Right cardiac atrium (tissue), 5 donors: ENCODE data around the gene TTC22. TPM values are rescaled to one million over a fixed set of nuclear protein-coding genes. Genes with fewer than 3 reads are reported as not detected.

Experiments
- ATAC-seq, 2 donors: fragments of 200-7000 bp; cut with Tn5 transposase; one replicate each; pipeline versions ENCODE4 v1.8.0 to v1.9.1; 2020; ENCODE audit warnings: moderate library complexity in 2 of 2, mild to moderate bottlenecking in 1 of 2
- DNase-seq, 3 donors: peaks; one replicate each; pipeline ENCODE4 v3.0.0-alpha.2; 2020
- H3K27ac ChIP-seq: one replicate; pipeline ENCODE4 v1.5.1; 2013; ENCODE audit warnings: mild to moderate bottlenecking, low read length, control low read depth, moderate library complexity
- H3K27me3 ChIP-seq: one replicate; pipeline ENCODE4 v1.6.1; 2013; ENCODE audit not compliant: control insufficient read depth, insufficient read depth
- H3K4me1 ChIP-seq: one replicate; pipeline ENCODE4 v1.6.1; 2013; ENCODE audit warnings: low read length; ENCODE audit not compliant: control insufficient read depth, insufficient read depth
- H3K4me3 ChIP-seq: one replicate; pipeline ENCODE4 v1.5.1; 2013; ENCODE audit warnings: low read length, control low read depth
- H3K9me3 ChIP-seq: one replicate; pipeline ENCODE4 v1.6.1; 2013; ENCODE audit warnings: low read length; ENCODE audit not compliant: control insufficient read depth
- WGBS: extraction: QIAGEN DNeasy Blood & Tissue Kit; methylation state at CpG from one replicate; pipeline ENCODE4 v1.1.7; 2013; 5-methylcytosine and 5-hydroxymethylcytosine counted together
- intact Hi-C, 4 donors: fragments of 100-400 bp; cut with DNase I; formaldehyde crosslinking; loops; one replicate each; pipeline versions ENCODE4 v1.11.0 to v1.14.0; 2022 to 2023
- polyA plus RNA-seq: library from polyadenylated mRNA; stranded (reverse); fragments of 200-250 nt; gene quantifications from one replicate; pipeline ENCODE4 v1.2.3, GENCODE V29; 2013
- total RNA-seq, 4 donors: library from RNA; stranded (reverse); fragmentation: NEBNext Ultra II Directional; extraction: Animal tissue kit (Norgen Biotek cat#: 25700); gene quantifications; one replicate each; pipeline ENCODE4 v1.2.1, GENCODE V29; 2021
- donor health status: healthy with polysubstance abuse.
- donor health status: DM: no; HTN: yes; CAD: no.
- donor health status: DM: no; HTN: no; CAD: no.
- donor health status: DM: no; HTN: yes; CAD: no; lungs with severe emphysema.
- donor health status: DM: yes; HTN: yes; CAD: no.

TTC22 gene
- total and polyA plus RNA-seq, 5 donors, result 0.05 to 0.17 (median 0.07) TPM; not detected in 1

GRCh38 chr1:54826226-54826816 is 25.2 kb upstream of the TTC22 start:
- H3K4me3 ChIP-seq, result no peak overlapping the region
- H3K27ac ChIP-seq, result no peak overlapping the region
- DNase-seq (no peak), ATAC-seq (no peak)
- H3K9me3 ChIP-seq, result peaks cover 4% of the 10 kb centered on the region
- no peaks in the 10 kb centered on the region for H3K27me3 ChIP-seq
- no peaks in the 10 kb centered on the region for H3K4me1 ChIP-seq
- intact Hi-C loops, result no loop called here
- WGBS, result 95% methylated on average over 4 of the region's 4 CpGs

- no peaks in the 10 kb centered on the region for H3K27me3 ChIP-seq
- H3K9me3 ChIP-seq, result peaks cover 4% of the 10 kb centered on the region
- H3K4me3 ChIP-seq, result no peak overlapping the region
- ATAC-seq (no peak), DNase-seq (no peak)
- no peaks in the 10 kb centered on the region for H3K4me1 ChIP-seq
- H3K27ac ChIP-seq, result no peak overlapping the region
- 91% methylated on average over 5 of the region's 5 CpGs for WGBS
- intact Hi-C loops, result no loop called here
Measured at GRCh38 chr1:54825696-54826095, 24.6 kb upstream of the TTC22 start.

GRCh38 chr1:54823670-54824069 is 22.5 kb upstream of the TTC22 start:
- H3K4me1 ChIP-seq, result no peaks in the 10 kb centered on the region
- intact Hi-C loops, result no loop called here
- H3K4me3 ChIP-seq, result no peak overlapping the region
- 89% methylated on average over 3 of the region's 3 CpGs for WGBS
- DNase-seq (no peak), ATAC-seq (no peak)
- no peaks in the 10 kb centered on the region for H3K27me3 ChIP-seq
- H3K9me3 ChIP-seq, result peaks cover 2% of the 10 kb centered on the region
- no peak overlapping the region for H3K27ac ChIP-seq

- DNase-seq (no peak), ATAC-seq (no peak)
- intact Hi-C loops, result loop anchor here in 1 of 4 donors (10.0 kb wide), 1 partner anchor 695 kb away; no protein-coding TSS in a partner anchor
Measured at GRCh38 chr1:54819733-54820132, 18.6 kb upstream of the TTC22 start.

GRCh38 chr1:54819195-54819536 is 18.0 kb upstream of the TTC22 start:
- DNase-seq (no peak), ATAC-seq (no peak)
- 87% methylated on average over 4 of the region's 4 CpGs for WGBS
- Histone ChIP-seq H3K27ac (no peak overlapping the region), H3K27me3 (no peaks in the 10 kb centered on the region), H3K9me3 (peaks cover 2% of the 10 kb centered on the region), H3K4me1 (no peaks in the 10 kb centered on the region), H3K4me3 (no peak overlapping the region)
- intact Hi-C loops, result loop anchor here in 1 of 4 donors (10.0 kb wide), 1 partner anchor 694 kb away; no protein-coding TSS in a partner anchor

More at GRCh38 chr1:54819733-54820132, 18.6 kb upstream of the TTC22 start:
- Histone ChIP-seq H3K27ac (no peak overlapping the region), H3K9me3 (peaks cover 2% of the 10 kb centered on the region), H3K4me1 (no peaks in the 10 kb centered on the region), H3K4me3 (no peak overlapping the region), H3K27me3 (no peaks in the 10 kb centered on the region)

GRCh38 chr1:54818461-54819194 is 17.5 kb upstream of the TTC22 start:
- ATAC-seq, result no peak
- DNase-seq, result no peak
- Histone ChIP-seq H3K9me3 (no peaks in the 10 kb centered on the region), H3K4me1 (no peaks in the 10 kb centered on the region), H3K4me3 (no peak overlapping the region), H3K27ac (no peak overlapping the region), H3K27me3 (no peaks in the 10 kb centered on the region)
- intact Hi-C loops, result loop anchor here in 1 of 4 donors (10.0 kb wide), 1 partner anchor 694 kb away; no protein-coding TSS in a partner anchor
- WGBS, result 62% methylated on average over 5 of the region's 5 CpGs

GRCh38 chr1:54816951-54817350 is 15.8 kb upstream of the TTC22 start:
- no peaks in the 10 kb centered on the region for H3K9me3 ChIP-seq
- H3K27ac ChIP-seq, result no peak overlapping the region
- H3K27me3 ChIP-seq, result no peaks in the 10 kb centered on the region
- H3K4me3 ChIP-seq, result no peak overlapping the region
- ATAC-seq (no peak), DNase-seq (no peak)
- no peaks in the 10 kb centered on the region for H3K4me1 ChIP-seq
- intact Hi-C loops, result loop anchor here in 1 of 4 donors (10.0 kb wide), 1 partner anchor 692 kb away; no protein-coding TSS in a partner anchor
- 85% methylated on average over 13 of the region's 13 CpGs for WGBS

- Histone ChIP-seq H3K4me3 (no peak overlapping the region), H3K27ac (no peak overlapping the region), H3K4me1 (no peaks in the 10 kb centered on the region), H3K27me3 (no peaks in the 10 kb centered on the region), H3K9me3 (no peaks in the 10 kb centered on the region)
- intact Hi-C loops, result loop anchor here in 1 of 4 donors (10.0 kb wide), 1 partner anchor 691 kb away; no protein-coding TSS in a partner anchor
- ATAC-seq (no peak), DNase-seq (no peak)
- 63% methylated on average over 6 of the region's 6 CpGs for WGBS
Measured at GRCh38 chr1:54816130-54816529, 15.0 kb upstream of the TTC22 start.

GRCh38 chr1:54815086-54815876 is 14.2 kb upstream of the TTC22 start:
- H3K27me3 ChIP-seq, result no peaks in the 10 kb centered on the region
- no peak overlapping the region for H3K27ac ChIP-seq
- H3K9me3 ChIP-seq, result no peaks in the 10 kb centered on the region
- DNase-seq (no peak), ATAC-seq (no peak)
- intact Hi-C loops, result loop anchor here in 1 of 4 donors (10.0 kb wide), 1 partner anchor 690 kb away; no protein-coding TSS in a partner anchor
- no peaks in the 10 kb centered on the region for H3K4me1 ChIP-seq
- 91% methylated on average over 7 of the region's 7 CpGs for WGBS
- no peak overlapping the region for H3K4me3 ChIP-seq

- Histone ChIP-seq H3K4me3 (no peak overlapping the region), H3K9me3 (no peaks in the 10 kb centered on the region), H3K27me3 (no peaks in the 10 kb centered on the region), H3K4me1 (no peaks in the 10 kb centered on the region), H3K27ac (no peak overlapping the region)
- ATAC-seq, result no peak
- no peak for DNase-seq
- intact Hi-C loops, result loop anchor here in 2 of 4 donors (5.0 to 10.0 kb wide), 2 partner anchors 690 to 742 kb away; no protein-coding TSS in a partner anchor
- 81% methylated on average over 5 of the region's 5 CpGs for WGBS
Measured at GRCh38 chr1:54814571-54814970, 13.4 kb upstream of the TTC22 start.

GRCh38 chr1:54814126-54814498 is 13.0 kb upstream of the TTC22 start:
- Histone ChIP-seq H3K27me3 (no peaks in the 10 kb centered on the region), H3K4me3 (no peak overlapping the region), H3K27ac (no peak overlapping the region), H3K9me3 (no peaks in the 10 kb centered on the region), H3K4me1 (no peaks in the 10 kb centered on the region)
- intact Hi-C loops, result loop anchor here in 2 of 4 donors (5.0 to 10.0 kb wide), 2 partner anchors 689 to 742 kb away; no protein-coding TSS in a partner anchor
- 71% methylated on average over 10 of the region's 10 CpGs for WGBS
- DNase-seq, result no peak
- ATAC-seq, result no peak
